RWPE1 (cell line): Measurements from ENCODE around the gene TMEM165.

Experiments used
- CTCF ChIA-PET: fragments of 350-600 bp; sonication (Branson Sonifier 250); formaldehyde crosslinking; extraction: SDS; loops from one replicate; lab custom pipeline; 2021; lab: Yijun Ruan, JAX
- POLR2A ChIA-PET: fragments of 400-600 bp; formaldehyde crosslinking; extraction: SDS; loops from one replicate; lab custom pipeline; 2020; ENCODE audit warnings: antibody characterized with exemption; ENCODE audit not compliant: low non-redundant PET; lab: Yijun Ruan, JAX
- DNase-seq: peaks from one replicate; pipeline ENCODE4 v3.0.0; 2012; ENCODE audit warnings: low spot score
- H3K27ac ChIP-seq: fragments of 450-650 bp; 2 replicates; pipeline ENCODE4 v1.5.1; 2017
- CTCF ChIP-seq: fragments of 450-650 bp; conservative IDR thresholded peaks from 2 replicates; pipeline ENCODE4 v1.5.1; 2017; ENCODE audit warnings: low read depth, mild to moderate bottlenecking

TMEM165 gene

DNA sequence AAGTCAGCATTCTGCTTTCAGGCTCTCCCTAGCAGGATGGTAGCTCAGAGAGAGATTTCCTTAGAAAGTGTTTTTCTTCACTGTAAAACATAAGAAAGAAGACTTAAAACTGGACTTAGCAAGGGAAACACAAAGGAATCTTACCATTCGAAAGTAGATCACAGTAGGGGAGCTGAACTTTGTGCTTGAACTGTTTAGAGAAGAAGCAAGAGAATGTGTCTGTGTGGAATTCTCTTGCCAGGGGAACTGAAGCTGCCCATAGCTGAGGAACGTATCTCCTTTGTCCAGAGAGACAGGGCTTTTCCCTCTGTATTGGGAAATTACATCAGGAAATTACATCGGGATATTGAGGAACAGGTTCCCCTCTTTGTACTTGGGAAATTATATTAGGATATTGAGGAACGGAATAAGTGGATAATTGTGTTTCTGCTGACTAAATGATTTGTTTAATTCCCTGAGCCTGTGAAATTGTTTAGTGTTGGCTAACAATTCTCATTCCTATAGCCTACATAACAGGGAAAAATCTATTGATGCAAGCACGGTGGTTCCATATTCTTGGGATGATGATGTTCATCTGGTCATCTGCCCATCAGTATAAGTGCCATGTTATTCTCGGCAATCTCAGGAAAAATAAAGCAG lies 28.6 kb upstream of the TMEM165 start:
- no peak overlapping the region for H3K27ac ChIP-seq
- no peak for DNase-seq
- POLR2A ChIA-PET: interaction anchor here (0.6 kb wide), 1 partner anchor 59 kb away, joined by 3 read pairs; no protein-coding TSS in a partner anchor
- no peak for TF ChIP-seq CTCF
- CTCF ChIA-PET: interaction anchor here (1.1 kb wide), 1 partner anchor 8 kb away, joined by 3 read pairs; no protein-coding TSS in a partner anchor

GRCh38 chr4:55369968-55370367 lies 25.8 kb upstream of the TMEM165 start:
- DNase-seq: no peak
- CTCF ChIA-PET: interaction anchor here (0.6 kb wide), 1 partner anchor 1577 kb away, joined by 4 read pairs; no protein-coding TSS in a partner anchor
- POLR2A ChIA-PET: no interaction called here
- no peak for TF ChIP-seq CTCF
- no peak overlapping the region for H3K27ac ChIP-seq

DNA sequence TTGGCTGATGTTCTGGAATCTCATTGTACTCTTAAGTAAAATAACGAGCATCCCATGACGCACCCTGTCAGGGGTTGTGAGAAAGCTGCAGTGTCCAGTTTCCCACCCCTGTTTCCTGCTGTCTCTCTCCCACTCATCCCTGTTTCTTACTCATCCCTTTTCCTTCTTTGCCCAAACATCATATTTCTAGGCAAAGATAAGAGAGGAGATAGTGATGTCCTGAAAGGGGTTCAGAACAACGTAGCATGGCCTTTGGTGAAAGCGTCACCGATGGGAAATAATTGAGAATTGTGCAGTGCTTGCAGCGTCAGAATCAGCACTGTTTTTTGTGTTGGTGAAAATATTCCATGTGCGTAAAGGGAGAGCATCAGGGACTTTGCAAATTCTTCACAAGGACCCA lies 23.5 kb upstream of the TMEM165 start:
- H3K27ac ChIP-seq: no peak overlapping the region
- DNase-seq: no peak
- no peak for TF ChIP-seq CTCF
- ChIA-PET POLR2A (no interaction called here), CTCF (no interaction called here)

DNA sequence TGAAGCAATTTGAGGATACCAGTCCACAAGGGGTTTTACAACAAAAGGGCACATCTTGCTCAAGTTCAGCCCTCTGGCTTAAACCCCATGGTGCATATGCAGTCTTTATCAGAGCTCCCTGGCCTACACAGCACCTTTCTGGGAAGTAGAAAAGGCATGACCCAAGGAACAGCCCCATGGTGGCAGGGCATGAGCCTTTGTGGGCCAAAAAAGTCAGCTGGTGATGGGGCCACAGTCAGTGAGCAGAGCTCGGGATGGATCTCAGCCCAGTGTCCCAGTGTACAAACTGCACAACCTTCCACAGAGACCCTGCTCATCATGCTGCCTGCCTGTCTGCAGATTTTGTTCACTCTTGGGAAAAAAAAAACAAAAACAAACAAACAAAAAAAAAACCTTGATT lies 22.3 kb upstream of the TMEM165 start:
- ChIA-PET POLR2A (no interaction called here), CTCF (interaction anchor here (0.5 kb wide), 1 partner anchor 80 kb away, joined by 3 read pairs; no protein-coding TSS in a partner anchor)
- TF ChIP-seq CTCF: no peak

GRCh38 chr4:55376698-55377097 lies 19.1 kb upstream of the TMEM165 start:
- ChIA-PET CTCF (interaction anchor here (0.6 kb wide), 1 partner anchor 378 kb away, joined by 3 read pairs; no protein-coding TSS in a partner anchor), POLR2A (no interaction called here)
- DNase-seq: no peak
- H3K27ac ChIP-seq: no peak overlapping the region
- no peak for TF ChIP-seq CTCF

More for the DNA sequence above, 22.3 kb upstream of the TMEM165 start:
- H3K27ac ChIP-seq: no peak overlapping the region
- DNase-seq: no peak

DNA sequence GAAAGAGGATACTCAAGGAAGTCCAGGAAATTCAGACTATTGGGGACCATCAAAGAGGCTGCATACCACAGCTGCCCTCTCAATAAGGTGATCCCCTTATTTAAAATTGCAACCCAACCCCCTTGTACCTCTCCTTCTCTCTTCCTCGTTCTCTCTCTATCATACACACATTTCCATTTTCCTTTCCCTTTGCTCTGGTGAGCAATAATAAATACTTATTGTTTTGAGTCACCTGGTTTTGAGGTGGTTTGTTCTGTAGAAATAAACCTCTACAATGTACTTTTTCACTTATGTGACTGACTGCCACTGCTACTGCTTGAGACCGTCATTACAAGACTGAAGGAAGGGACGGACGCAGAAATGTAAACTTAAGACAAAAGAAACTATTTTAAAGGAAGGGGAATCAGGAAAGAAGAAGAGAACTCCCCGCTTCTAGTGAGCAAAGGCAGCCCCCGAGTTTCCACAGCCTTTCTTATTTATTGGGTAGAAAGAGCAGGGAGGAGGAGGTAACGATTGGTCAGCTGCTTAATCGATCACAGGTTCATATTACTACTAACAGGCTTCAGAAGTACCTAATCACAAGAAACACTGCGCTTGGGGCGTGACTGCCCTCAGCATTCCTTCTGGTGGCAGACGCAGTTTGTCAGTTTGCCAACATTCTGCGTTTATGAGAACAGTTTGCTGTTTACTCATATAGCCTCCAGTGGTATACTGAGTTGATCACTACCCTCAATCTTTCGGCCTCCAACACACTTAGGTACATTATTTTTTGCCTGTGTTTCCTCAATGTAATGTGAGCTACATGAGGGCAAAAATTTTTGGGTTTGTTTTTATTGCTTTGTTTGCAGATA lies 16.9 kb upstream of the TMEM165 start:
- CTCF ChIA-PET: interaction anchor here (0.6 to 1.0 kb wide), 2 partner anchors 32 to 1116 kb away, joined by 3 read pairs; partner anchors contain the start of gene SRD5A3
- POLR2A ChIA-PET: no interaction called here
- no peak overlapping the region for H3K27ac ChIP-seq
- no peak for TF ChIP-seq CTCF
- DNase-seq: no peak
